D341Med (cell line): ENCODE data around the gene STX10.

Source experiments
- DNase-seq: peaks from one replicate; pipeline ENCODE4 v3.0.0; 2012; ENCODE audit warnings: low spot score

The STX10 gene

DNA sequence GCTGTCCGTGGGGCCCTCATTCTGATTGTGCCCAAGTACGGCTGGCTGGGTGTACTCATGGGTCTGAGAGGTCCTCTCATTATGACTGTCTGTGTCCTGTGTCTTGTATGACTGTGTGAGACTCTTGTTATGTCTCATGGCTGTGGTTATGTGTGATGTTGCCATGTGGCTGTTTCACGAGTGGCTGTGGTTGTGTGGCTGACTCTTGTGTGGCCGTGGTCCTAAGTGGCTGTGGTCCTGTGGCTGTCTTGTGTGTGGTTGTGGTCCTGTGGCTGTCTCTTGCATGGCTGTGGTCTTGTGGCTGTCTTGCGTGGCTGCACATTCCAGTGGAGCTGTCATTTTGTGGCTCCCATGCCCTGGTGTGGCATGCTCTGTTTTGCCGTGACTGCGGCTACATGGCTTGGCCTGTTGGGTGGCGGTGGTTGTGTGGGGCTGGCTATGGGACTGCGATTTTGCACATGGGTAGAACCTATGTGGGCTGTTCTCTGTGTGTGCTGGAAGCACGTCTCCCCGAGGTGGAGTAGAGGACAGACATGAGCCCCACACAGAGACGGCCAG, 50.1 kb downstream of the STX10 start:
- no peak for DNase-seq

DNA sequence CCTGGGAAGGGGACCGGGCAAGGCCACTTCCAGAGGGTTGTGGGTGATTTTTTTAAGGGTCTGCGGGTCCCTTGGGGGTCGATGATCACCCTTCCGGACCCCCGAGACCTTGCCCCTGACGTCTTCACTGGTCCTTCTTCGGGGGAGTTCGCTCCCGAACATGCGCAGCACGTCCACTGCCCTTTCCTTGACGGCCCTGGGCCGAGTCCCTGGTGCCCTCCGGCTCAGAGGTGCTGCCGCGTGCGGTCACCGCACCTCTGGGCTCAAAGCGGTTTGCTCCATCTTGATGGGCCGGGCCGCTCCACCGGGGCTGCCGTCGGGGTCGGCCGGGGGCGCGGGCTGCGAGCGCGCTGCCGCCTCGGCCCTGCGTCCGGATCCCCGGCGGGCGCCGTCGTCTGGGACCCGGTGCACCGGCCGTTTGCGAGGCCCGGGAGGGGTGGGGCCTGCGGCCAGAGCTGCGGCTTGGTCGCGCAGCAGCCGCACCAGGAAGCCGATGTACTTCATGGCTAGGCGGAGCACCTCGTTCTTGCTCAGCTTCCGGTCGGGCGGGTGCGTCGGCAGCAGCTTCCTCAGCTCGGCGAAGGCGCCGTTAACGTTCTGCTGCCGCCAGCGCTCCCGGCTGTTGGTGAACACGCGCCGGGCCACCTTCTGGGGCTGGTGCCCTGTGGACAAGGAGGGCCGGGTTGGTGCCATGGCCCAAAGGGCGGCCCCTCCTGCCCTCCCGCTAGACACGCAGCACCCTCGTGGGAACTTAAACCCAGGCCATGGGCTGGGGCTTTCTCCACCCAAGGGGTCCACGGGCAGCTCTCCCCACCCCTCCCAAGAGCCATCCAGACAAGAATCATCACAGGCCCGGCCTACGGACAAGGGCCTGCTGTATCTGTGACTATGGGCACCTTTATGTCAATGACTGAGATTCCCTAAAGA, 50.8 kb downstream of the STX10 start:
- no peak for DNase-seq

DNA sequence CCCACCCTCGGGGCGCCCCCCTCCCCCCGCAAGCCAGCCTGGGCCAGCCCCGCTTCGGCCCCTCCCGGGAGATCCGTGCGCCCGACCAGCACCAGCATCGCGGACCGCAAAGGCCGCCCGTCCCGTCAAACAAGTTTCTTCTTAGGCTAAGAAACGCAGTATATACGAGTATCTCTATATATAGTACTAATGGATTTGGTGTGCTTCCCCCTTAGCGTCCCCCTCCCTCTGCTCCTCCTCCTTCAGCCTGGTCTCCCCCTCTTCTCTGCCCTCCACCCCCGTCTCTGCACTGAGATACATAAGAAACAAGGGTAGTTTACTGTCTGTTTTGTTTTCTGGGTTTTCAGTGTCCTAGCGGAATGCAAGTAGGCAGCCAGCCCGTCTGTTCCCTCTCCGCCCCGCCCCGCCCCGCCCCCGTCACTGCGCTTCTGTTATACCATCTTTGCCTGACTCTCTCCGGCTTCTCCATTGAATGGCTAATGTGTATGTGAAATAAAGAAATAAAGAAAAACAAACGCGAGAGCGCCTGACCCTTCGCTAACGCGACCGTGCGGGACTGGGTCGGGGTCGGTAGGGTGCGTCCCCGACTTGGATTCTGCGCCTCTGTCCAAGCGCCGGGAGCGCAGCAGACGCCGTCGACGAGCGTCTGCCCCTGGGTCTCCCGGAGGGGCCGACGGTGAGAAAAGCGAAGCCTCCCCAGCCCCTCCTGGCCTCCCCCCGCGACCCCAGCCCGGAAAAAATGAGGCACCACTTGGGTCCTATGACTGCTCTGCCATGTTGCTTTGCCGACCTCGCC, 51.7 kb downstream of the STX10 start:
- no peak for DNase-seq

DNA sequence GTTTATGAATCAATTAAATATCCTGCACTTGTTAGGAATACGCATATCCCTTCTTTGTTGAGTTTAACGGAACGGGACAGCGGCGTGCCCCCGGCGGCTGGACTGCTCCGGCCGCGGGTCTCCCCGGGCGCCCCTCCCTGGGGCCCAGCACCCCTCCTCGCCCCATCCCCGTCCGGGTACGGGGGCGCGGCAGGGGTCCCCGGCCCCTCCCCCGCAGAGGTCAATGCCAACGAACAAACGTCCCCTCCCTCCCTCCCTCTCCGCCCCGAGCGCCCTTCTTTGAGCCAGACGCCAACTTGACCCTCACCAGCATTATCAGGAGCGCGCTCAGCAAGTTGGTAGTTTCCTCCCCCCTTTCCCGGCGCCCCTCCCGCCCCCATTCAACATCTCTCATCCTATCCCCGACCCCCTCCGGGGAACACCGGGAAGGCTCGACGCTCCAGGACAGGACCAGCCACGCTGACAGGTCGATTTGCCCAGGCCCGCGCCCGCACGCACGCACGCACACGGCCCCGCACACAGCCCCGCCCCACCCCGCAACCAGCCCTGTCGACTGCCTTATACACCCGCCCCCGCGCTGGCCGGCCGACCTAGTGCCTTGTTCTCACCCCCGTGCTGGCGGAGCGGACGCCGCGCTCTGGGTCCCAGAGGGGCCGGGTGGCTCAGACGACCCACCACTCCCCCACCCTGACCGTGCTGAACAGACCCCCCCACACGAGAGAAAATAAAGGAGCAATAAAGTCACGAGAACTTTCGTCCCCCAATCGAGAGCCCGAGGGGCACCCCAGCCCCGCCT, 52.5 kb downstream of the STX10 start:
- no peak for DNase-seq

DNA sequence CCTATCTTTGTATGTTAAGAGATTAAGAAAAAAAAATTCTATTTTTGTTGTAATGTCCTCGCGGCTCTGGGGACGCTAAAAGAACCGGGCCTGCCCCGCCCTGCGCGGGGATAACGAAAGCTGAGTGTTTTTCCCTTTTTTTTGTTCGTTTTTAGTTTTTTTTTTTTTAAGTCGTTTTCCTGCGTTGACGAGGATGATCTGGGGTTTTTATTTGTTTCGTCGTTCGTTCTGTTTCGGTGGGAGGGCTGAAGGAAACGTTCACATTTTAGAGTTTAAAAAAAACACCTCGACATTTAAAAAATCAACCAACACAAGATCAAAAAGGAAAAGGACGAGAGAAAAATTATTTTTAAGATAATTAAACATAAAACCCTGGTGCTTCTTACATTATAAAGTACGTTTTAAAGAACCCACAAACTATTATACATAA, 53.1 kb downstream of the STX10 start:
- DNase-seq: no peak

DNA sequence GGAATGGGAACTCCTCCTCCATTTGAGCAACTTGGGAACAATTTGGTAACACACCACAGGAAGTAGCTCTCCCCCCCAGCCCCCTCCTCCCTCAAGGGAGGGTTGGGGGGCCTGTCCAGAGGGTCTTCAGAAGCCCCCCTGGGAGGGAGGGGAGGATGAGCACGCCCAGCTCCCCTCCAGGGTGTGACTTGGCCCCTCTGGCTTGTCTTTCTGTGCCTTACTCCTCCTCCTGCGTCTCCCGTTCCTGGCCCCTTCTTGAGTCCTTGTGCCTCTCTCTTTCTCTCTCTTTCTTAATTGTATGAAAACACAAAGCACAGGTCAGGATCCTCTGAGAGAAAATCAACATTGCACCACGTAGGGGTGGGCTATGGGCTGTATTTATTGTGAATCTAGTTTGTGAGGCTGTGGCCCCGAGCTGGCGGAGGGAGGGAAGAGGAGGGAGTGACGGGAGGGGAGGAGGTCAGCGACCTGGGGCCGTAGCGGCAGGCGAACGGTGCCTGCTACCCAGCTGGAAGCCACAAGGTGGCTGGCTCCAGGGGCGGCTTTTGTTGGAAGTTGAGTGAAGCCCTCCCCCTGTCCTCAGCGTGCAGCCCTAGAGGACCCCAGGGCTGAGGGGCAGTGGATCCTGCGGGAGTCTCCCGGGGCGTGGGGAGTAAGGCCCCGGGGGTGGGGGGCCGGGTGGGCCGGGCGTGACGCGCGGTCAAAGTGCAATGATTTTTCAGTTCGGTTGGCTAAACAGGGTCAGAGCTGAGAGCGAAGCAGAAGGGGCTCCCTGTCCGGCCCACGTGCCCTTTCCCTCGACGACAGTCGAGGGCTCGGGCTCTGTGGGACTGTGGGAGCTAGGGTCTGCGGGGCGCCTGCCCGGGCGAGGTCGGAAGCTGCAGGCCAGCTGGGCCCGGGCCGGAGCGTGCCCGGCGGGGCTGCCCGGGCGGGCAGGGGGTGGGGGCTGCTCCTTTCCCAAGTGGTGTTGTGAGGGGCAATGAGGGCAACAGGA, 53.9 kb downstream of the STX10 start:
- no peak for DNase-seq

DNA sequence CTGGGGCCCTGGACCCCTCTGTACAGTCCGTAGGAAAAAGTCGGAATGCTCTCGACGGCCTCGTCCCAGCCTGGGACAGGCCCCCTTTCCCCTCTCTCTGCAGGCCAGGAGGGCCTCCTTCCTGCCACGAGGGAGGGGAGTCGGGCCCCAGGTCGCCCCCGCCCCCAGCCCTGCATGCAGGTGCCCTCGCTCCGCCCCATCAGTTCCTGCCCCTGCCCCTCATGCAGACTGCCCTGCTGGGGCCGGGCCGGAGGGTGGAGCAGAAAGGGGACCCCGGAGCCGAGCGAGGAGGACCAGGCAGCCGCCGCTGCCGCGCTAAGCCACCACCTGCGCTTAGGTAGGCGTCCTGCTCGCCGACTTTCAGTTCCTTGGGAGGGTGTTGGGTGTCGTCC, 54.8 kb downstream of the STX10 start:
- DNase-seq: no peak

DNA sequence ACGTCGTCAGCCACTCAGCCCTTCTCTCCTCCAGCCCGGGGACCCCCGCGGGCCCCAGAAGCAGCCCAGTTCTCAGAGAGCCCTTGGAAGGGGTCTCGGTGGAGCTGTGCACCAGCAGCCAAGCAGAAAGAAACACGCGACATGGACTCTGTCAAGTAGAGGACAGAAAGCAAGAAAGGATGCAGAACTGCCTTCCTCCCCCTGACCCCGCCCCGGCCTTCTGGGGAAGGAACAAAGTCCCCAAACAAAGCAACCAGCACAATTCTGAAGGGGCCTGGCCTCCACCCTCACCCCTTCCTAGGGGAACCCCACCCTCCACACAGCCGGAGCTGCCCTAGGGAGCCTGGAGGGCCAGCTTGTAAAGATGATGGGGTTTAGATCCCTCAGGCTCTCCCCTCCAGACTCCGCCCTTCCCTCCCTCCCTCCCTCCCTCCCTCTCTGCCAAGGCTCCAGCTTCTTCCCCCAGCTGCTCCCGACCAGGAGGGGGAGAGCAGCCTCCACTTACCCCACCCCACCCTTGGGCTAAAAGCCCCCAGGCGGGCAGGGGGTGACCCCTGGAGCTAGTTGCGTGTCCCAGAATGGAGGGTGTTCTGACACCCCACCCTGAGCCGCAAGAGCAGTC, 55.3 kb downstream of the STX10 start:
- peak; percentile 63 for DNase-seq

DNA sequence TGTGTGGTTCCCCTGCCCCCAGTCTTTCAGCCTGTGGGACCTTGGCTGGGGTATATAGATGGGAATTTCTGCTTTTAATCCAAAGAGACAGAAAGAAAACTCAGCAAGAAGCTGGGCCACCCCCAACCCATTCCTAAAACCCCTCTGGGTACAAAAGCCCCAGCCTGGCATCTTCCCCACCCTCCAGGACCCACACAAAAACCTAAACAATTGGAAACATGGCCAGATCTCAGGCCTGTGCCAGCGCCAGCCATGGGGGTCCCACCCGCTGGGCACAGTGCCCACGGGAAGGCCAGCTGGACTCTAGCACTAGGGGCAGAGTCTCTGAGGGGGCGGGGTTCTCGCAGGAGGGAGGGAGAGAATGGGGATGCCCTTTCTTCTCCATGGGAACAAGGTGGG, 56.1 kb downstream of the STX10 start:
- no peak for DNase-seq
